ENCODE measurements around the gene CD96.

The CD96 gene

DNA sequence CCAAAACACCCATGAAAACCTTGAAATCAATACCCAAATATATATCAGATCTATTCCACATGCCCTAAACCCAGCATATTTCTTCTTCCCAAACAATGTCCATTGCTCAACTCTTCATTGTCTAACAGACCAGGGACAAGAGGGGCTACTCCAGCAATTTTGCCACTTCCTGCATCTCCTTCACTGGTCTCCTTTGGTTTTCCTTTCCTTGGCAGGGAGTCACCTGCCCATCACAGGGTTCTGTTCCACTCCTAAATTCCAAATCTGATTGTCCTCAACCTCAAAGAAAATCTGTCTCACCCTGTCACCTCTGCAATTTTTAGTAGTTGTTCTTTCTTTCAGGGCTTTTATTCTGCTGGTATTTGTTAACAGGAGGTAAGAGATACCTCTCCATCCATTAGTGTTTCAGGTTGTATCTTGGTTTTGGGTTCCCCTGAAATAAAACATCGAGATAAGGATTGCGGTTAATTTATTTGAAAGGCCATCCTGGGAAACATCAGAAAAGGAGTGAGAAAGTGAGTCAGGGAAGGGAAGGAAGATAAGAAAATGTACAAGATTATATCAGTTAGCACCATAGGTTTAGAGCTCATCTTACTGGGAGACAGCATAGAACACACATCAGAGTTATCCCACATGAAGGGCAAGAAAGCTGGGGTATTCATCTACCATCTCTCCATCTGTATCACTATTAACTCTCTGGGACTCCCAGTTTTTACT lies 39.6 kb downstream of the CD96 start:
- TF ChIP-seq, protein P1, sequence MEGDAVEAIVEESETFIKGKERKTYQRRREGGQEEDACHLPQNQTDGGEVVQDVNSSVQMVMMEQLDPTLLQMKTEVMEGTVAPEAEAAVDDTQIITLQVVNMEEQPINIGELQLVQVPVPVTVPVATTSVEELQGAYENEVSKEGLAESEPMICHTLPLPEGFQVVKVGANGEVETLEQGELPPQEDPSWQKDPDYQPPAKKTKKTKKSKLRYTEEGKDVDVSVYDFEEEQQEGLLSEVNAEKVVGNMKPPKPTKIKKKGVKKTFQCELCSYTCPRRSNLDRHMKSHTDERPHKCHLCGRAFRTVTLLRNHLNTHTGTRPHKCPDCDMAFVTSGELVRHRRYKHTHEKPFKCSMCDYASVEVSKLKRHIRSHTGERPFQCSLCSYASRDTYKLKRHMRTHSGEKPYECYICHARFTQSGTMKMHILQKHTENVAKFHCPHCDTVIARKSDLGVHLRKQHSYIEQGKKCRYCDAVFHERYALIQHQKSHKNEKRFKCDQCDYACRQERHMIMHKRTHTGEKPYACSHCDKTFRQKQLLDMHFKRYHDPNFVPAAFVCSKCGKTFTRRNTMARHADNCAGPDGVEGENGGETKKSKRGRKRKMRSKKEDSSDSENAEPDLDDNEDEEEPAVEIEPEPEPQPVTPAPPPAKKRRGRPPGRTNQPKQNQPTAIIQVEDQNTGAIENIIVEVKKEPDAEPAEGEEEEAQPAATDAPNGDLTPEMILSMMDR (IDR thresholded peaks at IDR 0.05; ENCODE audit: insufficient read depth, low read length, missing control alignments) = no peak
- no peak overlapping the region for H3K4me3 ChIP-seq (ENCODE audit: low read depth, low read length)
- ChIA-PET CTCF (interaction anchor here (1.0 to 10.9 kb wide), 4 partner anchors 8 to 134 kb away, joined by 3 to 348 read pairs (median 46); no protein-coding TSS in a partner anchor), POLR2A (no interaction called here)
- DNase-seq (ENCODE audit: low read depth, low spot score) = no peak

DNA sequence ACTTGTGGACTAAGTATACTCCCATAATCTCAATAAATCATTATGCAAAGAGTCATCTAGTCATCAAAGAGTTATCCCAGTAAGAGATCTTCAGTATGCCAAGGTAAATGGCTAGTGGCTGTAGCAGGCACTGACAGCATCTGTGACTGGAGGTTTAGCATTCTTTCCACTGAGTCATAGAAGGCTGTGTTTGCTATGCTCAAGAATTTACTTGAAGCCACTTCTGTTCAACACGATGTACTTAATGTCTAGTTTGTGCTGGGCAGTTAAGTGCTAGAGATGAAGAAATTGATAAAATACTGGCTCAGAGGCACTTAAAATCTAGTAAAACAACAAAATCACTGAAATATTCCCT lies 40.1 kb downstream of the CD96 start:
- peak; percentile 88 for DNase-seq (ENCODE audit: low read depth, low spot score)
- no peak overlapping the region for H3K4me3 ChIP-seq (ENCODE audit: low read depth, low read length)
- POLR2A ChIA-PET = no interaction called here
- TF ChIP-seq, protein P1 (IDR thresholded peaks at IDR 0.05; ENCODE audit: insufficient read depth, low read length, missing control alignments) = no peak
- CTCF ChIA-PET = interaction anchor here (1.6 to 10.9 kb wide), 4 partner anchors 12 to 134 kb away, joined by 6 to 348 read pairs (median 46); no protein-coding TSS in a partner anchor

DNA sequence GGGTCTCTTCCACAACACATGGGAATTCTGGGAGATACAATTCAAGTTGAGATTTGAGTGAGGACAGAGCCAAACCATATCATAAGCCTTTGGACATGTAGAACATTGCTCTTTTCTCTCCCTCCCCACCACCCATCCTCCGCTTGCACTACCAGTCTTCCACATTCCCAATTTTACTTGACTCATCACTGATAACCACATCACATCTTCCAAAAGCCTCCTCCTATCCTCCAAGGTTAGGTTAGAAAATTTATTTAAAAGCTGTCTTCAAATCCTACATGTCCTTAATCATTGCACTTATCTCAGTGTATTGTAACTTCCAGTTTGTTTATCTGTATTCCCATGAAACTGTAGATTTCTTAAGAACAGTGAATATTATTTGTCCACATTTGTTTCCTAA lies 42.7 kb downstream of the CD96 start:
- DNase-seq (ENCODE audit: low read depth, low spot score) = no peak
- TF ChIP-seq, protein P1 (IDR thresholded peaks at IDR 0.05; ENCODE audit: insufficient read depth, low read length, missing control alignments) = no peak
- POLR2A ChIA-PET = no interaction called here
- CTCF ChIA-PET = interaction anchor here (6.1 kb wide), 1 partner anchor 106 kb away, joined by 20 read pairs; no protein-coding TSS in a partner anchor
- no peak overlapping the region for H3K4me3 ChIP-seq (ENCODE audit: low read depth, low read length)

DNA sequence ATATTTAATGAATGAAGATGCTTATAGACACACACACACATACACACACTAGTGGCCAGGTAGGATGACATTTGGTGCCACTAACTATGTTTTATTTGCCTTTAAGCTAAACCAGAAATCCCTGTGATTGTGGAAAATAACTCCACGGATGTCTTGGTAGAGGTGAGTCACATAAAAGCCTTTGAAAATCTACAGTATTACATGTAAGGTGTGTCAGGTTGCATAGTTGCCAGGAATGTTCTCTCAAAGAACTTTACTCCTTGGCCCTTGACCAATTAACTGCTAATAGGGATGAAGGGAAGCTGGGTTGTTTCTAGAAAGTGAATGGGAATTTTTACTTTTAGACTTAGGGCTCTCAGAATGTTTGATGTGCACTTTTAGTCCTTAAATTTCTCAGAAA lies 43.2 kb downstream of the CD96 start:
- H3K4me3 ChIP-seq (ENCODE audit: low read depth, low read length) = no peak overlapping the region
- POLR2A ChIA-PET = no interaction called here
- CTCF ChIA-PET = interaction anchor here (1.1 to 6.1 kb wide), 3 partner anchors 7 to 131 kb away, joined by 3 to 20 read pairs (median 5); no protein-coding TSS in a partner anchor
- TF ChIP-seq, protein P1 (IDR thresholded peaks at IDR 0.05; ENCODE audit: insufficient read depth, low read length, missing control alignments) = no peak
- DNase-seq (ENCODE audit: low read depth, low spot score) = no peak

GRCh38 chr3:111588527-111588926 lies 46.5 kb downstream of the CD96 start:
- ChIA-PET CTCF (interaction anchor here (1.6 to 6.1 kb wide), 3 partner anchors 10 to 106 kb away, joined by 3 to 20 read pairs (median 16); no protein-coding TSS in a partner anchor), POLR2A (no interaction called here)
- DNase-seq (ENCODE audit: low read depth, low spot score) = no peak
- H3K4me3 ChIP-seq (ENCODE audit: low read depth, low read length) = no peak overlapping the region
- TF ChIP-seq, protein P1 (IDR thresholded peaks at IDR 0.05; ENCODE audit: insufficient read depth, low read length, missing control alignments) = no peak

- CTCF ChIA-PET = interaction anchor here (0.6 to 6.1 kb wide), 8 partner anchors 9 to 126 kb away, joined by 3 to 20 read pairs (median 3); no protein-coding TSS in a partner anchor
Observed at GRCh38 chr3:111589303-111590142, 47.5 kb downstream of the CD96 start.

More at GRCh38 chr3:111589303-111590142, 47.5 kb downstream of the CD96 start:
- POLR2A ChIA-PET = no interaction called here
- H3K4me3 ChIP-seq (ENCODE audit: low read depth, low read length) = no peak overlapping the region
- DNase-seq (ENCODE audit: low read depth, low spot score) = no peak
- TF ChIP-seq, protein P1 (IDR thresholded peaks at IDR 0.05; ENCODE audit: insufficient read depth, low read length, missing control alignments) = no peak
